Measurements from ENCODE around the gene C1QTNF1. TPM values are rescaled to one million over a fixed set of nuclear protein-coding genes. Genes with fewer than 3 reads are reported as not detected.

Gene C1QTNF1
- total and polyA plus RNA-seq, 4 donors = 7.4 to 84.5 (median 30.0) TPM

DNA sequence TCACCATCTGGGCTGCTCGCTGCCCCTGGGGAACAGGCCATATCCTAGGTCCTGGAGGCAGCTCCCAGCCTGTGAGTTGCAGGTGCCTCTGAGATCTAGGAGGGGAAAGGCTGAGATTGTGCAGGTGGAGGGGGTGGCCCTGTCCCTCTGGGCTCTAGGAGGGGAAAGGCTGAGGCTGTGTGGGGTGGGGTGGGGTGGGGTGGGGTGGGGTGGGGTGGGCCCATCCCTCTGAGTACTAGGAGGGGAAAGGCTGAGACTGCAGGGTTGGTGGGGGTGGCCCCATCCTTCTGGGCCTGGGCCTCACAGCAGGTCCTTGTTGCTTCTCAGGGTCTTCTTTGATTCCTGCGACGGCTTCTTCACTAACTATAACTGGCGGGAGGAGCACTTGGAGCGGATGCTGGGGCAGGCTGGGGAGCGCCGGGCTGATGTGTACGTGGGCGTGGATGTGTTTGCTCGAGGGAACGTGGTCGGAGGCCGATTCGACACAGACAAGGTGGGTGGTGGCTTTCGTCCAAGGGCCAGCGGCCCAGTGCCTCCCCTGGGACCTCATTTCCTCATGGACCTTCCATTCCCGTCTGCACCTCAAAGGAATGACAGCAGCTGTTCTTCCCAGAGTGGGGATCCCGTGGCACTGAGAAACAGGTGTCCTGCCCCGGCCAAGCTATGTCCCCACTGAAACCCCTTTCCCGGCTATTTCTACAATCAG lies 57.8 kb downstream of the C1QTNF1 start:
- Histone ChIP-seq H3K4me3 (no peak overlapping the region), H3K9ac (ENCODE audit: insufficient read depth in 1 of 2, low read length in 2 of 2) (no peak overlapping the region), H3K9me3 (ENCODE audit: control insufficient read depth in 4 of 4, insufficient read depth in 3 of 4, low read length in 3 of 4) (no peaks in the 10 kb centered on the region), H3K36me3 (ENCODE audit: control insufficient read depth in 4 of 4, insufficient read depth in 4 of 4, low read length in 4 of 4) (peaks cover 5 to 62% (median 26%) of the 10 kb centered on the region in 4 donors), H3K4me1 (ENCODE audit: control insufficient read depth in 5 of 5, insufficient read depth in 5 of 5, low read length in 5 of 5) (no peaks in the 10 kb centered on the region), H3K27ac (ENCODE audit: low read depth in 1 of 2, low read length in 1 of 2) (no peak overlapping the region), H3K27me3 (ENCODE audit: control insufficient read depth in 3 of 3, insufficient read depth in 3 of 3, low read length in 2 of 3) (no peaks in the 10 kb centered on the region)
- ATAC-seq (ENCODE audit: insufficient read depth, low FRiP score) (no peak), DNase-seq (no peak)
- TF ChIP-seq, protein P1, sequence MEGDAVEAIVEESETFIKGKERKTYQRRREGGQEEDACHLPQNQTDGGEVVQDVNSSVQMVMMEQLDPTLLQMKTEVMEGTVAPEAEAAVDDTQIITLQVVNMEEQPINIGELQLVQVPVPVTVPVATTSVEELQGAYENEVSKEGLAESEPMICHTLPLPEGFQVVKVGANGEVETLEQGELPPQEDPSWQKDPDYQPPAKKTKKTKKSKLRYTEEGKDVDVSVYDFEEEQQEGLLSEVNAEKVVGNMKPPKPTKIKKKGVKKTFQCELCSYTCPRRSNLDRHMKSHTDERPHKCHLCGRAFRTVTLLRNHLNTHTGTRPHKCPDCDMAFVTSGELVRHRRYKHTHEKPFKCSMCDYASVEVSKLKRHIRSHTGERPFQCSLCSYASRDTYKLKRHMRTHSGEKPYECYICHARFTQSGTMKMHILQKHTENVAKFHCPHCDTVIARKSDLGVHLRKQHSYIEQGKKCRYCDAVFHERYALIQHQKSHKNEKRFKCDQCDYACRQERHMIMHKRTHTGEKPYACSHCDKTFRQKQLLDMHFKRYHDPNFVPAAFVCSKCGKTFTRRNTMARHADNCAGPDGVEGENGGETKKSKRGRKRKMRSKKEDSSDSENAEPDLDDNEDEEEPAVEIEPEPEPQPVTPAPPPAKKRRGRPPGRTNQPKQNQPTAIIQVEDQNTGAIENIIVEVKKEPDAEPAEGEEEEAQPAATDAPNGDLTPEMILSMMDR (IDR thresholded peaks at IDR 0.05; ENCODE audit: control extremely low read depth, extremely low read depth) = no peak
- WGBS, 2 donors = 87 to 91% methylated on average over 20 of the region's 20 CpGs

GRCh38 chr17:79082311-79083190 lies 58.6 kb downstream of the C1QTNF1 start:
- no peak overlapping the region for H3K9ac ChIP-seq (ENCODE audit: insufficient read depth in 1 of 2, low read length in 2 of 2)
- no peaks in the 10 kb centered on the region for H3K4me1 ChIP-seq (ENCODE audit: control insufficient read depth in 5 of 5, insufficient read depth in 5 of 5, low read length in 5 of 5)
- H3K9me3 ChIP-seq (ENCODE audit: control insufficient read depth in 4 of 4, insufficient read depth in 3 of 4, low read length in 3 of 4) = no peaks in the 10 kb centered on the region
- no peak overlapping the region for H3K4me3 ChIP-seq
- no peak overlapping the region for H3K27ac ChIP-seq (ENCODE audit: low read depth in 1 of 2, low read length in 1 of 2)
- ATAC-seq (ENCODE audit: insufficient read depth, low FRiP score) = no peak
- 71% methylated on average over 41 of the region's 41 CpGs for WGBS, 2 donors
- peak in 1 of 3 donors; percentile 48 for DNase-seq
- H3K27me3 ChIP-seq (ENCODE audit: control insufficient read depth in 3 of 3, insufficient read depth in 3 of 3, low read length in 2 of 3) = no peaks in the 10 kb centered on the region
- TF ChIP-seq, protein P1 (IDR thresholded peaks at IDR 0.05; ENCODE audit: control extremely low read depth, extremely low read depth) = peak; percentile 7
- peaks cover 5 to 66% (median 26%) of the 10 kb centered on the region in 4 donors for H3K36me3 ChIP-seq (ENCODE audit: control insufficient read depth in 4 of 4, insufficient read depth in 4 of 4, low read length in 4 of 4)

DNA sequence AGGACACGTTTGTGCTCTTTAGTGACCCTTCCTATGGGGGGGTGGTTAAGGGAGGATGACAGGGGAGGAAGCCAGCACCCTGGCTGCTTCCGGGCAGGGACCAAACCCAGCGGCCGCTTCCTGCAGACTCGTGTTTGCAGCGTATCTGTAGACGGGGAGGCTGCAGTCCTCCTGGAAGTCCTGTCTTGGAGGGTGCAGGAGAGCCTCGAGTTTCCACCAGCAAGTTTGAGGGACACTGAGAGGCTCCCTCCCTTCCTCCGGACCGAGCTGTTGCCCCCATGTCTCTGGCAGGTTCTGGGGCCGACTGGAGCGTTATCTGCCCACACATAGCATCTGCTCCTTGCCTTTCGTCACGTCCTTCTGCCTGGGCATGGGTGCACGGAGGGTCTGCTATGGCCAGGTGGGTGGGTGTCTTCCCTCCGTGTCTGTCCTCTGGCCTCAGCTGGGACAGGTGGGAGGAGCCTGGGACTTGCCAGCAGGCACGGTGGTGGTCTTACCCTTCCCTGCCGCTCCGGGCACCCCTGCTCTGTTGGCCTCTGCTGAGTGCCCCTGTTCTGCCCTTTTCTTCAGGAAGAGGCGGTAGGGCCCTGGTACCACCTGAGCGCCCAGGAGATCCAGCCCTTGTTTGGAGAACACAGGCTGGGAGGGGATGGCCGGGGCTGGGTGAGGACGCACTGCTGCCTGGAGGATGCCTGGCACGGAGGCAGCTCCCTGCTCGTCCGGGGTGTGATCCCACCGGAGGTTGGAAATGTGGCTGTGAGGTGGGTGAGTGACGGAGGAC lies 59.4 kb downstream of the C1QTNF1 start:
- Histone ChIP-seq H3K4me1 (ENCODE audit: control insufficient read depth in 5 of 5, insufficient read depth in 5 of 5, low read length in 5 of 5) (no peaks in the 10 kb centered on the region), H3K4me3 (no peak overlapping the region), H3K9ac (ENCODE audit: insufficient read depth in 1 of 2, low read length in 2 of 2) (no peak overlapping the region), H3K27ac (ENCODE audit: low read depth in 1 of 2, low read length in 1 of 2) (no peak overlapping the region), H3K36me3 (ENCODE audit: control insufficient read depth in 4 of 4, insufficient read depth in 4 of 4, low read length in 4 of 4) (peaks cover 5 to 63% (median 26%) of the 10 kb centered on the region in 4 donors), H3K27me3 (ENCODE audit: control insufficient read depth in 3 of 3, insufficient read depth in 3 of 3, low read length in 2 of 3) (no peaks in the 10 kb centered on the region), H3K9me3 (ENCODE audit: control insufficient read depth in 4 of 4, insufficient read depth in 3 of 4, low read length in 3 of 4) (no peaks in the 10 kb centered on the region)
- DNase-seq (no peak), ATAC-seq (ENCODE audit: insufficient read depth, low FRiP score) (no peak)
- TF ChIP-seq, protein P1 (IDR thresholded peaks at IDR 0.05; ENCODE audit: control extremely low read depth, extremely low read depth) = no peak
- WGBS, 2 donors = 86 to 88% methylated on average over 28 of the region's 28 CpGs
